K562 (cell line): ENCODE measurements around the gene SLC39A5. TPM values are rescaled to one million over a fixed set of nuclear protein-coding genes. Genes with fewer than 3 reads are reported as not detected.

Experiments used
- CTCF ChIP-seq, 3 experiments: IDR thresholded peaks in 2 of 3; conservative IDR thresholded peaks in 1 of 3; 2 replicates each; pipeline ENCODE4 v1.5.1; 2011 to 2012; ENCODE audit warnings: low read length in 3 of 3, mild to moderate bottlenecking in 3 of 3, control low read depth in 2 of 3, improper control_type of control experiment in 1 of 3, inconsistent platforms in 1 of 3, low read depth in 1 of 3, mixed read lengths in 1 of 3, moderate library complexity in 1 of 3; ENCODE audit not compliant: insufficient read depth in 2 of 3
- ELK3 ChIP-seq: fragments of 450-650 bp; formaldehyde crosslinking; IDR thresholded peaks from 2 replicates; pipeline ENCODE4 v1.4.0; 2020; ENCODE audit warnings: mild to moderate bottlenecking
- EP400 ChIP-seq: fragments of 450-650 bp; IDR thresholded peaks from 2 replicates; pipeline ENCODE4 v1.6.1; 2017; ENCODE audit warnings: antibody characterized with exemption, mild to moderate bottlenecking, moderate library complexity
- NKRF ChIP-seq: fragments of 450-650 bp; IDR thresholded peaks from 2 replicates; pipeline ENCODE4 v1.6.1; 2016; ENCODE audit warnings: borderline replicate concordance
- PRMT5 ChIP-seq: sonication (generic); formaldehyde crosslinking; IDR thresholded peaks from 2 replicates; pipeline ENCODE4 v1.5.0; 2020; ENCODE audit warnings: missing genetic modification reagents
- RBFOX2 ChIP-seq: fragments of 200-400 bp; formaldehyde crosslinking; IDR thresholded peaks from 2 replicates; pipeline ENCODE4 v1.6.1; 2017; ENCODE audit warnings: low read depth, mild to moderate bottlenecking, low read length, moderate library complexity
- TCFL5 ChIP-seq: fragments of 250-450 bp; sonication (Bioruptor Pico); conservative IDR thresholded peaks from 2 replicates; pipeline ENCODE4 v1.6.1; 2021; ENCODE audit warnings: mild to moderate bottlenecking, moderate library complexity, matching md5 sums
- ZBTB40 ChIP-seq, 2 experiments: fragments of 450-650 bp in 1 of 2; sonication (generic) in 1 of 2; formaldehyde crosslinking in 1 of 2; IDR thresholded peaks; 2 replicates each; pipeline versions ENCODE4 v1.7.1 to v1.9.0; 2016 to 2022; ENCODE audit warnings: inconsistent platforms in 1 of 2, mild to moderate bottlenecking in 1 of 2, missing genetic modification reagents in 1 of 2
- ZBTB7A ChIP-seq: IDR thresholded peaks from 2 replicates; pipeline ENCODE4 v1.6.1; 2011; ENCODE audit warnings: low read depth, mild to moderate bottlenecking, low read length, moderate library complexity, borderline replicate concordance; ENCODE audit not compliant: control insufficient read depth
- polyA plus RNA-seq, 8 experiments: library from polyadenylated mRNA; depleted of rRNA in 4 of 8; stranded (reverse) in 5 of 8; unstranded in 3 of 8; fragments of >200 nt; fragmentation: Nextera tagmentation in 2 of 8; fragmentation: Illumina TruSeq in 1 of 8; extraction: Ambion mirVana in 2 of 8; extraction: Trizol in 1 of 8; gene quantifications; 2 replicates each; pipeline versions ENCODE4 v1.2.1 to v1.2.3, GENCODE V29; 2011 to 2014; ENCODE audit warnings: inconsistent platforms in 1 of 8, missing spikeins in 1 of 8
- total RNA-seq, 7 experiments: library from RNA; depleted of rRNA in 6 of 7; stranded (reverse); fragments of >200 nt in 6 of 7; fragmentation: Illumina TruSeq in 2 of 7; extraction: Trizol in 2 of 7; gene quantifications; 2 replicates each; pipeline versions ENCODE4 v1.2.1 to v1.2.3, GENCODE V29; 2011 to 2021; ENCODE audit warnings: low replicate concordance in 1 of 7

The SLC39A5 gene
- total and polyA plus RNA-seq, 9 of the 15 experiments (the other 6 are each of a cell fraction or from before 2014, with no cell fraction given), result 0.08 to 0.10 TPM; not detected in 7

GRCh38 chr12:56221757-56222530, 7.9 kb upstream of the SLC39A5 start, which contains the start of gene RNF41 (continued):
- peak; percentile 85 for TF ChIP-seq ZBTB40 (IDR thresholded peaks at IDR 0.05)
- no peak for TF ChIP-seq ZBTB40 (CRISPR knock-in tag; IDR thresholded peaks at IDR 0.05)
- no peak for TF ChIP-seq TCFL5 (CRISPR knock-in tag)
- 0 out of 2 replicates have a peak, but pooled peaks have one; percentile 64 for TF ChIP-seq NKRF
- peak; percentile 88 for TF ChIP-seq RBFOX2
- TF ChIP-seq PRMT5, result no peak
- TF ChIP-seq ELK3, result no peak
- TF ChIP-seq EP400, result peak; percentile 85
- no peak for TF ChIP-seq ZBTB7A
- 0 out of 6 replicates have a peak, but pooled peaks of 2 of the 3 experiments have one; percentile 5 to 30 for TF ChIP-seq CTCF (IDR thresholded peaks at IDR 0.05 in 2 of 3, conservative IDR thresholded peaks at IDR 0.05 in 1 of 3; ENCODE audit: insufficient read depth in 2 of 3, low read depth in 1 of 3, low read length in 3 of 3)
